ENCODE data around the gene DOCK2.

GRCh38 chr5:170067152-170067551, 430.1 kb downstream of the DOCK2 start:
- TF ChIP-seq CTCF (IDR thresholded peaks at IDR 0.05) (no peak), EZH2 (IDR thresholded peaks at IDR 0.05; ENCODE audit: borderline replicate concordance, insufficient read depth, low read depth, low read length, poor library complexity, severe bottlenecking) (no peak)
